WTC11 (cell line): ENCODE data around the gene PTGES3L. TPM values are rescaled to one million over a fixed set of nuclear protein-coding genes. Genes with fewer than 3 reads are reported as not detected.

ENCODE experiments used
- ATAC-seq: fragments of 200-7000 bp; cut with Tn5 transposase; 2 replicates; pipeline ENCODE4 v1.10.0; 2021; ENCODE audit warnings: mild to moderate bottlenecking, moderate library complexity
- CTCF ChIA-PET: fragments of 300-600 bp; sonication (Branson Sonifier 250); formaldehyde crosslinking; loops from one replicate; lab custom pipeline; 2021; ENCODE audit warnings: antibody characterized with exemption; lab: Charles Lee
- POLR2A ChIA-PET: fragments of 350-600 bp; sonication (Branson Sonifier 250); formaldehyde crosslinking; loops from one replicate; lab custom pipeline; 2021; ENCODE audit warnings: antibody characterized with exemption; lab: Charles Lee
- DNase-seq: peaks from one replicate; pipeline ENCODE4 v3.0.0; 2021; ENCODE audit warnings: low spot score
- H3K27ac Mint-ChIP-seq: 2 replicates; pipeline ENCODE4 v1.8.0; 2021; ENCODE audit warnings: mixed read lengths
- H3K27me3 Mint-ChIP-seq: 2 replicates; pipeline ENCODE4 v1.8.0; 2021; ENCODE audit warnings: low read depth, mild to moderate bottlenecking, moderate library complexity, mixed read lengths
- H3K36me3 Mint-ChIP-seq: 2 replicates; pipeline ENCODE4 v1.8.0; 2021; ENCODE audit warnings: mixed read lengths
- H3K4me1 Mint-ChIP-seq: 2 replicates; pipeline ENCODE4 v1.8.0; 2022; ENCODE audit warnings: mixed read lengths
- H3K4me3 Mint-ChIP-seq: 2 replicates; pipeline ENCODE4 v1.8.0; 2021; ENCODE audit warnings: mild to moderate bottlenecking, moderate library complexity, mixed read lengths
- H3K9me3 Mint-ChIP-seq: 2 replicates; pipeline ENCODE4 v1.8.0; 2021; ENCODE audit warnings: mixed read lengths
- AR ChIP-seq: fragments of 250-450 bp; sonication (Bioruptor Pico); IDR thresholded peaks from 2 replicates; pipeline ENCODE4 v1.9.0; 2021; ENCODE audit warnings: mild to moderate bottlenecking
- CTCF ChIP-seq: fragments of 200-600 bp; IDR thresholded peaks from 2 replicates; pipeline ENCODE4 v1.8.0; 2022; ENCODE audit warnings: antibody characterized with exemption
- E2F1 ChIP-seq: sonication (generic); formaldehyde crosslinking; IDR thresholded peaks from 2 replicates; pipeline ENCODE4 v1.8.0; 2022; ENCODE audit warnings: mild to moderate bottlenecking, missing genetic modification reagents
- ETV6 ChIP-seq: sonication (generic); formaldehyde crosslinking; IDR thresholded peaks from 2 replicates; pipeline ENCODE4 v1.8.1; 2022; ENCODE audit warnings: mild to moderate bottlenecking, missing genetic modification reagents
- GABPB1 ChIP-seq: sonication (generic); formaldehyde crosslinking; IDR thresholded peaks from 2 replicates; pipeline ENCODE4 v1.8.1; 2023; ENCODE audit warnings: mild to moderate bottlenecking, missing genetic modification reagents
- HMGA2 ChIP-seq: fragments of 250-450 bp; sonication (Bioruptor Pico); IDR thresholded peaks from 2 replicates; pipeline ENCODE4 v1.4.0; 2021; ENCODE audit warnings: mild to moderate bottlenecking, moderate library complexity
- MAX ChIP-seq: sonication (generic); formaldehyde crosslinking; IDR thresholded peaks from 2 replicates; pipeline ENCODE4 v1.8.0; 2022; ENCODE audit warnings: mild to moderate bottlenecking, missing genetic modification reagents
- MLX ChIP-seq: sonication (generic); formaldehyde crosslinking; IDR thresholded peaks from 2 replicates; pipeline ENCODE4 v1.8.1; 2023; ENCODE audit warnings: mild to moderate bottlenecking, missing genetic modification reagents, moderate library complexity
- MXD4 ChIP-seq: fragments of 250-450 bp; sonication (Bioruptor Pico); IDR thresholded peaks from 2 replicates; pipeline ENCODE4 v1.8.0; 2021; ENCODE audit warnings: mild to moderate bottlenecking, moderate library complexity, borderline replicate concordance
- MYBL2 ChIP-seq: sonication (generic); formaldehyde crosslinking; IDR thresholded peaks from 2 replicates; pipeline ENCODE4 v1.8.1; 2023; ENCODE audit warnings: mild to moderate bottlenecking, moderate library complexity, missing genetic modification reagents
- NFATC4 ChIP-seq: fragments of 250-450 bp; sonication (Bioruptor Pico); IDR thresholded peaks from 2 replicates; pipeline ENCODE4 v1.9.0; 2021; ENCODE audit warnings: mild to moderate bottlenecking
- RORB ChIP-seq: fragments of 250-450 bp; sonication (Bioruptor Pico); IDR thresholded peaks from 2 replicates; pipeline ENCODE4 v1.9.0; 2021; ENCODE audit warnings: mild to moderate bottlenecking
- SMAD4 ChIP-seq: sonication (generic); formaldehyde crosslinking; IDR thresholded peaks from 2 replicates; pipeline ENCODE4 v1.8.0; 2022; ENCODE audit warnings: mild to moderate bottlenecking, missing genetic modification reagents
- TCF7 ChIP-seq: sonication (generic); formaldehyde crosslinking; IDR thresholded peaks from 2 replicates; pipeline ENCODE4 v1.8.0; 2022; ENCODE audit warnings: mild to moderate bottlenecking, low read depth, missing genetic modification reagents, moderate library complexity
- TEAD1 ChIP-seq: sonication (generic); formaldehyde crosslinking; IDR thresholded peaks from 2 replicates; pipeline ENCODE4 v1.8.0; 2022; ENCODE audit warnings: mild to moderate bottlenecking, missing genetic modification reagents
- TEAD4 ChIP-seq: sonication (generic); formaldehyde crosslinking; IDR thresholded peaks from 2 replicates; pipeline ENCODE4 v1.8.0; 2022; ENCODE audit warnings: mild to moderate bottlenecking, missing genetic modification reagents
- TP53 ChIP-seq: sonication (generic); formaldehyde crosslinking; IDR thresholded peaks from 2 replicates; pipeline ENCODE4 v1.8.1; 2023; ENCODE audit warnings: mild to moderate bottlenecking, missing genetic modification reagents
- USF2 ChIP-seq: sonication (generic); formaldehyde crosslinking; IDR thresholded peaks from 2 replicates; pipeline ENCODE4 v1.8.1; 2023; ENCODE audit warnings: mild to moderate bottlenecking, missing genetic modification reagents, moderate library complexity
- ZBTB21 ChIP-seq: sonication (generic); formaldehyde crosslinking; IDR thresholded peaks from 2 replicates; pipeline ENCODE4 v1.8.1; 2023; ENCODE audit warnings: mild to moderate bottlenecking, missing genetic modification reagents, borderline replicate concordance
- ZBTB43 ChIP-seq: sonication (generic); formaldehyde crosslinking; IDR thresholded peaks from 2 replicates; pipeline ENCODE4 v1.8.1; 2023; ENCODE audit warnings: mild to moderate bottlenecking, missing genetic modification reagents
- ZMAT4 ChIP-seq: fragments of 250-450 bp; sonication (Bioruptor Pico); IDR thresholded peaks from 2 replicates; pipeline ENCODE4 v1.9.0; 2021; ENCODE audit warnings: mild to moderate bottlenecking
- ZNF121 ChIP-seq: sonication (generic); formaldehyde crosslinking; IDR thresholded peaks from 2 replicates; pipeline ENCODE4 v1.8.0; 2023; ENCODE audit warnings: missing genetic modification reagents
- ZNF425 ChIP-seq: fragments of 250-450 bp; sonication (Bioruptor Pico); conservative IDR thresholded peaks from 2 replicates; pipeline ENCODE4 v1.9.0; 2021; ENCODE audit warnings: mild to moderate bottlenecking
- total RNA-seq: library from RNA; stranded (reverse); gene quantifications from 3 replicates; pipeline ENCODE4 v1.2.3, GENCODE V29; 2021

The PTGES3L gene
- total RNA-seq, 1 experiment from 2014 or later, result 2.1 TPM

- TF ChIP-seq MAX (CRISPR knock-in tag) (no peak), HMGA2 (CRISPR knock-in tag) (no peak), TP53 (CRISPR knock-in tag) (no peak), ZNF425 (CRISPR knock-in tag) (no peak), TEAD1 (CRISPR knock-in tag) (no peak), MLX (CRISPR knock-in tag) (no peak), USF2 (CRISPR knock-in tag) (no peak), TEAD4 (CRISPR knock-in tag) (no peak), CTCF (no peak), MXD4 (no peak), E2F1 (CRISPR knock-in tag) (no peak), ETV6 (CRISPR knock-in tag) (no peak)
Measured at GRCh38 chr17:42922294-42922693, 57.6 kb downstream of the PTGES3L start (continued).

GRCh38 chr17:42920922-42921321, 59.0 kb downstream of the PTGES3L start:
- no peaks in the 10 kb centered on the region for H3K9me3 Mint-ChIP-seq
- ChIA-PET CTCF (interaction anchor here (1.3 to 2.8 kb wide), 4 partner anchors 8 to 97 kb away, joined by 6 to 14 read pairs (median 6); partner anchors contain the start of genes BECN1 and RPL27), POLR2A (no interaction called here)
- no peaks in the 10 kb centered on the region for H3K27me3 Mint-ChIP-seq
- peaks cover 25% of the 10 kb centered on the region for H3K4me1 Mint-ChIP-seq
- no peak overlapping the region for H3K27ac Mint-ChIP-seq
- H3K4me3 Mint-ChIP-seq, result no peak overlapping the region
- no peaks in the 10 kb centered on the region for H3K36me3 Mint-ChIP-seq
- TF ChIP-seq ZMAT4 (CRISPR knock-in tag), result no peak
- TF ChIP-seq RORB (CRISPR knock-in tag), result no peak
- no peak for TF ChIP-seq AR (CRISPR knock-in tag)
- TF ChIP-seq USF2 (CRISPR knock-in tag), result no peak
- no peak for TF ChIP-seq TCF7 (CRISPR knock-in tag)
- TF ChIP-seq MYBL2 (CRISPR knock-in tag), result no peak
- TF ChIP-seq ZNF121 (CRISPR knock-in tag), result no peak
- no peak for TF ChIP-seq GABPB1
- TF ChIP-seq NFATC4 (CRISPR knock-in tag), result no peak
- no peak for TF ChIP-seq ZBTB21 (CRISPR knock-in tag)
- TF ChIP-seq ZBTB43, result no peak
- TF ChIP-seq SMAD4 (CRISPR knock-in tag), result no peak
- ATAC-seq (no peak), DNase-seq (no peak)
